Kidney (tissue), 14 donors: ENCODE results near the gene TBL3. TPM values are rescaled to one million over a fixed set of nuclear protein-coding genes. Genes with fewer than 3 reads are reported as not detected.

Experiments used
- DNase-seq, 5 donors: peaks; one replicate each; pipeline ENCODE4 v3.0.0-alpha.2; 2013 to 2020
- FAIRE-seq: peaks from 2 replicates; lab custom pipeline; 2012; peaks lifted over from hg19 to GRCh38; lab: Jason Lieb, UNC
- H3K27ac ChIP-seq, 2 donors: one replicate each; pipeline ENCODE4 v1.7.0; 2013; ENCODE audit warnings: low read depth in 2 of 2, low read length in 2 of 2, inconsistent platforms in 1 of 2
- H3K27me3 ChIP-seq: one replicate; pipeline ENCODE4 v1.7.1; 2013; ENCODE audit warnings: low read length, inconsistent platforms; ENCODE audit not compliant: control insufficient read depth, insufficient read depth
- H3K36me3 ChIP-seq, 3 donors: one replicate each; pipeline versions ENCODE4 v1.7.0 to v1.7.1; 2013; ENCODE audit warnings: low read length in 3 of 3, control low read depth in 1 of 3, inconsistent platforms in 1 of 3; ENCODE audit not compliant: insufficient read depth in 3 of 3, control insufficient read depth in 2 of 3
- H3K4me1 ChIP-seq, 3 donors: one replicate each; pipeline versions ENCODE4 v1.7.0 to v1.7.1; 2013; ENCODE audit warnings: low read length in 3 of 3, inconsistent platforms in 1 of 3, low read depth in 1 of 3; ENCODE audit not compliant: control insufficient read depth in 2 of 3, insufficient read depth in 2 of 3
- H3K4me3 ChIP-seq, 3 donors: one replicate each; pipeline versions ENCODE4 v1.7.0 to v1.8.1; 2013; ENCODE audit warnings: low read length in 3 of 3, control low read depth in 1 of 3, inconsistent platforms in 1 of 3
- H3K9ac ChIP-seq, 3 donors: one replicate each; pipeline versions ENCODE4 v1.7.0 to v1.7.1; 2013; ENCODE audit warnings: low read length in 3 of 3, control low read depth in 1 of 3, inconsistent platforms in 1 of 3
- H3K9me3 ChIP-seq, 3 donors: one replicate each; pipeline versions ENCODE4 v1.7.0 to v1.7.1; 2013; ENCODE audit warnings: low read length in 3 of 3, control low read depth in 1 of 3, inconsistent platforms in 1 of 3; ENCODE audit not compliant: control insufficient read depth in 2 of 3, insufficient read depth in 1 of 3
- CTCF ChIP-seq: IDR thresholded peaks from 3 replicates; pipeline ENCODE4 v1.5.1; 2012; ENCODE audit warnings: mild to moderate bottlenecking, moderate library complexity, borderline replicate concordance; ENCODE audit not compliant: insufficient read depth; ENCODE audit errors: extremely low read depth
- intact Hi-C: fragments of 100-400 bp; cut with DNase I; formaldehyde crosslinking; loops from one replicate; pipeline ENCODE4 v1.11.1; 2022
- polyA plus RNA-seq: library from polyadenylated mRNA; stranded (reverse); fragments of 350-450 nt; fragmentation: Illumina TruSeq; extraction: RNeasy Lipid Tissue Mini Kit (QIAGEN cat#74804); gene quantifications from one replicate; pipeline ENCODE4 v1.2.3, GENCODE V29; 2014; ENCODE audit warnings: low read depth, low replicate concordance; ENCODE audit not compliant: insufficient read depth
- total RNA-seq: library from RNA; stranded (reverse); fragmentation: NEBNext Ultra II Directional; extraction: Animal tissue kit (Norgen Biotek cat#: 25700); gene quantifications from one replicate; pipeline ENCODE4 v1.2.1, GENCODE V29; 2021
- donor health status: control.
- donor health status: control.
- donor health status: control.
- donor health status: control.
- donor health status: control.
- donor health status: DM: yes; HTN: yes; CAD: no.
- donor health status: Normal renal cell carcinoma (clear cell type).

TBL3 gene
- total and polyA plus RNA-seq, 2 donors from 2014 or later: 33.3 to 38.5 TPM

- Histone ChIP-seq H3K27me3 (no peaks in the 10 kb centered on the region), H3K9ac (peak overlapping the region in 1 of 3 donors; percentile 91), H3K9me3 (no peaks in the 10 kb centered on the region), H3K4me3 (peak overlapping the region; percentile 24 to 81 (median 39)), H3K36me3 (peaks cover 0 to 6% (median 6%) of the 10 kb centered on the region in 3 donors), H3K4me1 (peaks cover 0 to 12% (median 12%) of the 10 kb centered on the region in 3 donors), H3K27ac (no peak overlapping the region)
- no peak for TF ChIP-seq CTCF
- intact Hi-C loops: no loop called here
- FAIRE-seq: no peak
- DNase-seq: peak in 1 of 5 donors; percentile 64
These were observed 13.1 kb upstream of the TBL3 start for GRCh38 chr16:1958715-1959268.

GRCh38 chr16:1959269-1960039 is 12.4 kb upstream of the TBL3 start, which contains the start of gene NDUFB10:
Gene NDUFB10, plus strand, starts transcription at chr16:1959538. Its CDS starts 87 bp downstream, at chr16:1959625.
- H3K9ac ChIP-seq: peak within 1 kb of the TSS; percentile 33 to 91 (median 87)
- H3K9me3 ChIP-seq: no peaks in the 10 kb centered on the region
- intact Hi-C loops: no loop called here
- H3K36me3 ChIP-seq: peaks cover 0 to 6% (median 6%) of the 10 kb centered on the region in 3 donors
- H3K4me3 ChIP-seq: peak within 1 kb of the TSS; percentile 64 to 81 (median 75)
- H3K27me3 ChIP-seq: no peaks in the 10 kb centered on the region
- FAIRE-seq: no peak
- TF ChIP-seq CTCF: peak; percentile 64
- DNase-seq: peak; percentile 90 to 97 (median 93)
- H3K4me1 ChIP-seq: peaks cover 0 to 16% (median 15%) of the 10 kb centered on the region in 3 donors
- peak within 1 kb of the TSS; percentile 75 to 78 for H3K27ac ChIP-seq

- no peak for FAIRE-seq
These were observed 10.9 kb upstream of the TBL3 start for GRCh38 chr16:1960665-1961630.

More at GRCh38 chr16:1960665-1961630, 10.9 kb upstream of the TBL3 start:
- no peaks in the 10 kb centered on the region for H3K9me3 ChIP-seq
- H3K27ac ChIP-seq: no peak overlapping the region
- peak overlapping the region in 2 of 3 donors; percentile 16 to 91 for H3K9ac ChIP-seq
- peaks cover 0 to 21% (median 20%) of the 10 kb centered on the region in 3 donors for H3K4me1 ChIP-seq
- no peak for TF ChIP-seq CTCF
- peak in 1 of 5 donors; percentile 7 for DNase-seq
- intact Hi-C loops: no loop called here
- H3K27me3 ChIP-seq: no peaks in the 10 kb centered on the region
- H3K36me3 ChIP-seq: peaks cover 0 to 6% (median 6%) of the 10 kb centered on the region in 3 donors
- H3K4me3 ChIP-seq: peak overlapping the region in 2 of 3 donors; percentile 29 to 81
